ENCODE measurements around the gene SLC4A1AP. TPM values are rescaled to one million over a fixed set of nuclear protein-coding genes. Genes with fewer than 3 reads are reported as not detected.
"Not testable (repeated sequence)": the region's sequence is repeated elsewhere in the genome, so short reads cannot be mapped to it uniquely, and the experiment has no call there.

The SLC4A1AP gene
- total and polyA plus RNA-seq, 10 of the 15 experiments (the other 5 are each of a cell fraction or from before 2014, with no cell fraction given) = 6.5 to 30.1 (median 21.5) TPM

DNA sequence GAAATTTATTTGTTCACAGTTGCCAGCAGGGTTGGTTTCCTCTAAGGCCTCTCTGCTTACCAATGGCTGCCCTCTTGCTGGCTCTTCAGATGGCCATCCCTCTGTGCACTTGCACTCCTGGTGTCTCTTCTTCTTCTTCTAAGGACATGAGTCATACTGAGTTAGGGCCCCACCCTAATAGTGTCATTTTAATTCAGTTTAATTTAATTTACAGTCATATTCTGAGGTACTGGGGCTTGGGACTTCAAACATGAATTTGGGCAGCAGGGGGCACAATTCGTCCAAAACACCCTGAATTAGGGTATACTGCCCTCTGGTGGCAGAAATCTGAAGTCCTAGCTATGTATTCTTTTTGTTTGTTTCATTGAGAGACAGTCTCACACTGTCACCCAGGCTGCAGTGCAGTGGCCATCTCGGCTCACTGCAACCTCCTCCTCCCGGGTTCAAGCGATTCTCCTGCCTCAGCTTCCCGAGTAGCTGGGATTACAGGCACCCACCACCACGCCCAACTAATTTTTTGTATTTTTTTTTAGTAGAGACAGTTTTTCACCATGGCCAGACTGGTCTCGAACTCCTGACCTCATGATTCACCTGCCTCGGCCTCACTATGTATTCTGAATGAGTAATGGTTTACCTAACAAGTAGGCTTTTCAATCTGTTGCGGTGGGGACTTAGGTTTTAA, 19.8 kb downstream of the SLC4A1AP start (continued):
- TF ChIP-seq CTCF (IDR thresholded peaks at IDR 0.05 in 2 of 3, conservative IDR thresholded peaks at IDR 0.05 in 1 of 3; ENCODE audit: control insufficient read depth in 2 of 3, extremely low read depth in 1 of 3, insufficient read depth in 1 of 3, low read depth in 3 of 3, low read length in 3 of 3) (peak; percentile 94 to 99 (median 99)), HDGF (IDR thresholded peaks at IDR 0.05) (peak; percentile 56; the same call in 1 of the 2 replicates), RB1 (IDR thresholded peaks at IDR 0.05; ENCODE audit: borderline replicate concordance) (peak; percentile 72; the same call in 1 of the 2 replicates), CBX3 (IDR thresholded peaks at IDR 0.05; ENCODE audit: borderline replicate concordance, low read depth) (no peak), FOXM1 (IDR thresholded peaks at IDR 0.05; ENCODE audit: low read depth, low read length) (peak; percentile 56; the same call in 1 of the 2 replicates), TBL1XR1 (IDR thresholded peaks at IDR 0.05; ENCODE audit: low read depth, low read length) (no peak), PKNOX1 (IDR thresholded peaks at IDR 0.05) (peak; percentile 41; the same call in 1 of the 2 replicates), CREB1 (IDR thresholded peaks at IDR 0.05; ENCODE audit: low read depth) (0 out of 2 replicates have a peak, but pooled peaks have one; percentile 22), ZSCAN29 (IDR thresholded peaks at IDR 0.05) (0 out of 2 replicates have a peak, but pooled peaks have one; percentile 43), HCFC1 (IDR thresholded peaks at IDR 0.05; ENCODE audit: low read length) (peak; percentile 20; the same call in 1 of the 2 replicates), GABPA (IDR thresholded peaks at IDR 0.05; ENCODE audit: low read depth) (no peak), BHLHE40 (IDR thresholded peaks at IDR 0.05; ENCODE audit: borderline replicate concordance in 1 of 2, low read depth in 2 of 2, low read length in 1 of 2) (0 out of 4 replicates have a peak, but pooled peaks of 1 of the 2 experiments have one; percentile 22), NBN (IDR thresholded peaks at IDR 0.05) (0 out of 2 replicates have a peak, but pooled peaks have one; percentile 39), IRF4 (IDR thresholded peaks at IDR 0.05; ENCODE audit: low read depth, low read length) (0 out of 2 replicates have a peak, but pooled peaks have one; percentile 10), SMC3 (IDR thresholded peaks at IDR 0.05; ENCODE audit: borderline replicate concordance, low read length) (peak; percentile 80), RAD21 (IDR thresholded peaks at IDR 0.05; ENCODE audit: insufficient read depth, low read depth, low read length) (peak; percentile 71), LARP7 (IDR thresholded peaks at IDR 0.05) (no peak), YY1 (IDR thresholded peaks at IDR 0.05; ENCODE audit: low read depth, low read length) (peak; percentile 72), RUNX3 (IDR thresholded peaks at IDR 0.05; ENCODE audit: low read length) (peak; percentile 18; the same call in 1 of the 2 replicates)
- TF ChIP-seq, protein P1, sequence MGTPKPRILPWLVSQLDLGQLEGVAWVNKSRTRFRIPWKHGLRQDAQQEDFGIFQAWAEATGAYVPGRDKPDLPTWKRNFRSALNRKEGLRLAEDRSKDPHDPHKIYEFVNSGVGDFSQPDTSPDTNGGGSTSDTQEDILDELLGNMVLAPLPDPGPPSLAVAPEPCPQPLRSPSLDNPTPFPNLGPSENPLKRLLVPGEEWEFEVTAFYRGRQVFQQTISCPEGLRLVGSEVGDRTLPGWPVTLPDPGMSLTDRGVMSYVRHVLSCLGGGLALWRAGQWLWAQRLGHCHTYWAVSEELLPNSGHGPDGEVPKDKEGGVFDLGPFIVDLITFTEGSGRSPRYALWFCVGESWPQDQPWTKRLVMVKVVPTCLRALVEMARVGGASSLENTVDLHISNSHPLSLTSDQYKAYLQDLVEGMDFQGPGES (IDR thresholded peaks at IDR 0.05) = peak; percentile 44; the same call in 1 of the 2 replicates

GRCh38 chr2:27685006-27685405, 21.3 kb downstream of the SLC4A1AP start:
- DNase-seq (ENCODE audit: low read depth, low spot score); H3K27me3 ChIP-seq (replicated peaks in 1 of 2; ENCODE audit: control insufficient read depth in 2 of 2, insufficient read depth in 2 of 2, low read length in 1 of 2); H2AFZ ChIP-seq (ENCODE audit: control insufficient read depth, low read depth, low read length); H3K9ac ChIP-seq (ENCODE audit: control insufficient read depth, insufficient read depth, low read length); in situ Hi-C loops (cut with MboI); H3K9me3 ChIP-seq (replicated peaks; ENCODE audit: control insufficient read depth, insufficient read depth, low read length); H4K20me1 ChIP-seq (ENCODE audit: control insufficient read depth, insufficient read depth); ATAC-seq; BruUV-seq (replicated peaks); H3K4me2 ChIP-seq (ENCODE audit: control insufficient read depth, insufficient read depth); H3K27ac ChIP-seq (ENCODE audit: control insufficient read depth, insufficient read depth); H3K4me1 ChIP-seq (ENCODE audit: control insufficient read depth, insufficient read depth, low read length); H3K79me2 ChIP-seq (ENCODE audit: control insufficient read depth, insufficient read depth, low read length); H3K4me3 ChIP-seq; FAIRE-seq: not testable (repeated sequence)
- H3K36me3 ChIP-seq (ENCODE audit: control insufficient read depth in 2 of 2, insufficient read depth in 2 of 2, low read length in 1 of 2) = peaks cover 3 to 18% of the 10 kb centered on the region in 2 experiments
- ChIA-PET SMC1A (ENCODE audit: uncharacterized antibody, unreplicated experiment) (interaction anchor here (1.0 kb wide), 1 partner anchor 20 kb away, joined by 4 read pairs; no protein-coding TSS in a partner anchor), CTCF (interaction anchor here (0.6 to 5.0 kb wide), 12 partner anchors 8 to 1966 kb away, joined by 3 to 79 read pairs (median 12); partner anchors contain the start of genes CCDC121, GPN1, SLC4A1AP and SUPT7L), RAD21 (ENCODE audit: unreplicated experiment) (interaction anchor here (2.7 kb wide), 1 partner anchor 256 kb away, joined by 9 read pairs; the partner anchor contains the start of gene NRBP1), POLR2A (interaction anchor here (0.6 kb wide), 1 partner anchor 368 kb away, joined by 4 read pairs; no protein-coding TSS in a partner anchor)
- intact Hi-C loops (cut with micrococcal nuclease; ENCODE audit: unreplicated experiment) = loop anchor here (10.0 kb wide), 1 partner anchor 280 kb away; the partner anchor contains the start of gene PPM1G
- 38% methylated on average over 1 of the region's 1 CpG for WGBS (ENCODE audit: insufficient coverage, insufficient replicate concordance, low lambda C conversion rate, missing lambda C conversion rate)
